ENCODE data around the gene ZNF385D. TPM values are rescaled to one million over a fixed set of nuclear protein-coding genes. Genes with fewer than 3 reads are reported as not detected.

ZNF385D gene
- total RNA-seq, 1 experiment from 2014 or later: not detected

- Histone ChIP-seq H3K4me1 (ENCODE audit: control insufficient read depth in 1 of 2, insufficient read depth in 2 of 2, low read length in 2 of 2) (no peaks in the 10 kb centered on the region), H3K79me2 (ENCODE audit: insufficient read depth, low read length) (no peaks in the 10 kb centered on the region), H3K27ac (ENCODE audit: low read depth, low read length) (no peak overlapping the region), H3K9me3 (ENCODE audit: control insufficient read depth in 1 of 2, insufficient read depth in 1 of 2, low read depth in 1 of 2, low read length in 2 of 2) (peaks cover 4 to 29% of the 10 kb centered on the region in 2 experiments; a peak in 2 of 4 replicates), H3K9me2 (ENCODE audit: insufficient read depth) (no peaks in the 10 kb centered on the region), H3K36me3 (ENCODE audit: control insufficient read depth in 1 of 2, insufficient read depth in 2 of 2, low read length in 2 of 2) (no peaks in the 10 kb centered on the region), H3K27me3 (ENCODE audit: insufficient read depth, low read length) (no peaks in the 10 kb centered on the region), H3K4me2 (ENCODE audit: low read length) (no peak overlapping the region), H4K20me1 (ENCODE audit: insufficient read depth) (no peaks in the 10 kb centered on the region), H3K4me3 (replicated peaks in 1 of 2; ENCODE audit: low read depth in 1 of 2, low read length in 2 of 2) (no peak overlapping the region), H2AFZ (ENCODE audit: low read depth, low read length, poor library complexity, severe bottlenecking) (no peak overlapping the region), H3K9ac (ENCODE audit: low read length) (no peak overlapping the region)
- TF ChIP-seq EZH2 (IDR thresholded peaks at IDR 0.05): no peak
- TF ChIP-seq YY1 (IDR thresholded peaks at IDR 0.05; ENCODE audit: extremely low read depth, insufficient replicate concordance, low read depth, low read length): no peak
- TF ChIP-seq CTCF (IDR thresholded peaks at IDR 0.05 in 2 of 3, conservative IDR thresholded peaks at IDR 0.05 in 1 of 3; ENCODE audit: borderline replicate concordance in 1 of 3, insufficient read depth in 1 of 3, low read depth in 2 of 3, low read length in 2 of 3): no peak
- TF ChIP-seq SP1 (IDR thresholded peaks at IDR 0.05; ENCODE audit: low read depth): no peak
- TF ChIP-seq CBX3 (IDR thresholded peaks at IDR 0.05; ENCODE audit: low read depth): no peak
- TF ChIP-seq ZBTB33 (IDR thresholded peaks at IDR 0.05; ENCODE audit: extremely low read depth, insufficient replicate concordance, low read length): no peak
- TF ChIP-seq ELF1 (IDR thresholded peaks at IDR 0.05; ENCODE audit: borderline replicate concordance, low read depth): no peak
- TF ChIP-seq ZFX (IDR thresholded peaks at IDR 0.05): no peak
- no peak for TF ChIP-seq SRF (IDR thresholded peaks at IDR 0.05; ENCODE audit: low read depth)
- no peak for TF ChIP-seq REST (IDR thresholded peaks at IDR 0.05; ENCODE audit: low read depth)
- TF ChIP-seq POLR2AphosphoS5 (IDR thresholded peaks at IDR 0.05; ENCODE audit: low read depth, low read length): no peak
- ChIA-PET POLR2A (no interaction called here), CTCF (no interaction called here), RAD21 (ENCODE audit: low non-redundant PET in 1 of 2, low total read pairs in 2 of 2, uncharacterized antibody in 2 of 2, unreplicated experiment in 2 of 2) (no interaction called here)
- BruUV-seq (replicated peaks): no TSS peak
- no peak for ATAC-seq
- intact Hi-C loops (cut with micrococcal nuclease): no loop called here
- no peak for DNase-seq (ENCODE audit: low read depth, low spot score)
Measured at GRCh38 chr3:21407743-21408142, 343.3 kb downstream of the ZNF385D start.

Data from HCT116 (cell line).